Measurements from ENCODE around the gene ANKRD10.

The ANKRD10 gene

GRCh38 chr13:110893571-110893970, 21.3 kb downstream of the ANKRD10 start:
- H3K36me3 ChIP-seq (replicated peaks) = peaks cover 10% of the 10 kb centered on the region
- H3K9me3 ChIP-seq = no peaks in the 10 kb centered on the region
- in situ Hi-C loops (cut with MboI; ENCODE audit: low sequenced_read_pairs) = no loop called here

GRCh38 chr13:110890279-110891165, 24.3 kb downstream of the ANKRD10 start:
- in situ Hi-C loops (cut with MboI; ENCODE audit: low sequenced_read_pairs) = no loop called here
- H3K4me3 ChIP-seq = no peak overlapping the region
- no peaks in the 10 kb centered on the region for H3K9me3 ChIP-seq
- peaks cover 2% of the 10 kb centered on the region for H3K4me1 ChIP-seq
- DNase-seq (ENCODE audit: low spot score in 2 of 2) = no peak
- H3K27me3 ChIP-seq (ENCODE audit: low read depth) = no peaks in the 10 kb centered on the region
- peaks cover 7% of the 10 kb centered on the region for H3K36me3 ChIP-seq (replicated peaks)

More at GRCh38 chr13:110893571-110893970, 21.3 kb downstream of the ANKRD10 start:
- H3K27me3 ChIP-seq (ENCODE audit: low read depth) = no peaks in the 10 kb centered on the region
- H3K4me1 ChIP-seq = no peaks in the 10 kb centered on the region
- H3K4me3 ChIP-seq = no peak overlapping the region
- no peak for DNase-seq (ENCODE audit: low spot score in 2 of 2)

GRCh38 chr13:110888390-110888789, 26.5 kb downstream of the ANKRD10 start:
- DNase-seq (ENCODE audit: low spot score in 2 of 2) = no peak
- H3K4me1 ChIP-seq = peaks cover 19% of the 10 kb centered on the region
- no peak overlapping the region for H3K4me3 ChIP-seq
- H3K27me3 ChIP-seq (ENCODE audit: low read depth) = no peaks in the 10 kb centered on the region
- in situ Hi-C loops (cut with MboI; ENCODE audit: low sequenced_read_pairs) = no loop called here
- H3K36me3 ChIP-seq (replicated peaks) = no peaks in the 10 kb centered on the region; the same call in 1 of the 2 replicates
- no peaks in the 10 kb centered on the region for H3K9me3 ChIP-seq

GRCh38 chr13:110887597-110888333, 27.1 kb downstream of the ANKRD10 start:
- no peaks in the 10 kb centered on the region for H3K9me3 ChIP-seq
- peaks cover 19% of the 10 kb centered on the region for H3K4me1 ChIP-seq
- H3K36me3 ChIP-seq (replicated peaks) = no peaks in the 10 kb centered on the region
- no peaks in the 10 kb centered on the region for H3K27me3 ChIP-seq (ENCODE audit: low read depth)
- no peak overlapping the region for H3K4me3 ChIP-seq
- DNase-seq (ENCODE audit: low spot score in 2 of 2) = no peak
- in situ Hi-C loops (cut with MboI; ENCODE audit: low sequenced_read_pairs) = no loop called here

DNA sequence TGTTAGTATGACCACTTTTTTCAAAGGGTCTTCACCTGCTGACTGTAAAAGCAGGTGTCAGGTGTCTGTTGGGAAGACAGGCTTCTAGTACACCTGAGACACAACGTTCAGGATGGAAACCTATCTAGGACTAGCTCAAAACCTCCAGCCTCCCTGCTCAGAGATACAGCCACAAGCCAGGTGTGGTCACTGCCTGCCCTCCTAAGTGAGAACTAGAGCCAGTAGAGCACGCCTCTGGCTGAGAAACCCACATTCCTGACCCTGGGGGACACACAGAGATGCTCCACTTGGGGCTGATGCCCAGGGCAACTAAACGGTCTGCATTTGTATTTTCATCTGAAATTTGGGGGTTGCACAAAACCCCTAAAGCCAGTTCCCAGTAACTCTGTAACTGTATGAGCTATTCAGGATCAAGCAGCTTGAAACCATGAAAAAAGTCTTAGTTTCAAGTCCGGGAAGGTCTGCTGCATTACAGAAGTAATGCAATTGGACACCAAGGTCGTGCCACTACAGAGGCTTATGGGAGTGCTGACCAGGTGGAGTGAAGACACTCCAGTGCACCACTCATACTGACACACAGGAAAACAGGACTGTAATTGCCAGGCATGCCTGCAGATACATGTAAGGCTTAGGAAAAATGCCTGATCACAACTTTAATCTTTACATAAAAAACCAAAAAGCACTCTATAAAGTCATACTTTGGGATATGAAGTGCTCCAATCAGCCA, 27.8 kb downstream of the ANKRD10 start:
- Histone ChIP-seq H3K4me1 (peaks cover 23% of the 10 kb centered on the region), H3K36me3 (replicated peaks) (no peaks in the 10 kb centered on the region), H3K27me3 (ENCODE audit: low read depth) (no peaks in the 10 kb centered on the region), H3K4me3 (no peak overlapping the region), H3K9me3 (no peaks in the 10 kb centered on the region)
- no peak for DNase-seq (ENCODE audit: low spot score in 2 of 2)
- in situ Hi-C loops (cut with MboI; ENCODE audit: low sequenced_read_pairs) = no loop called here

DNA sequence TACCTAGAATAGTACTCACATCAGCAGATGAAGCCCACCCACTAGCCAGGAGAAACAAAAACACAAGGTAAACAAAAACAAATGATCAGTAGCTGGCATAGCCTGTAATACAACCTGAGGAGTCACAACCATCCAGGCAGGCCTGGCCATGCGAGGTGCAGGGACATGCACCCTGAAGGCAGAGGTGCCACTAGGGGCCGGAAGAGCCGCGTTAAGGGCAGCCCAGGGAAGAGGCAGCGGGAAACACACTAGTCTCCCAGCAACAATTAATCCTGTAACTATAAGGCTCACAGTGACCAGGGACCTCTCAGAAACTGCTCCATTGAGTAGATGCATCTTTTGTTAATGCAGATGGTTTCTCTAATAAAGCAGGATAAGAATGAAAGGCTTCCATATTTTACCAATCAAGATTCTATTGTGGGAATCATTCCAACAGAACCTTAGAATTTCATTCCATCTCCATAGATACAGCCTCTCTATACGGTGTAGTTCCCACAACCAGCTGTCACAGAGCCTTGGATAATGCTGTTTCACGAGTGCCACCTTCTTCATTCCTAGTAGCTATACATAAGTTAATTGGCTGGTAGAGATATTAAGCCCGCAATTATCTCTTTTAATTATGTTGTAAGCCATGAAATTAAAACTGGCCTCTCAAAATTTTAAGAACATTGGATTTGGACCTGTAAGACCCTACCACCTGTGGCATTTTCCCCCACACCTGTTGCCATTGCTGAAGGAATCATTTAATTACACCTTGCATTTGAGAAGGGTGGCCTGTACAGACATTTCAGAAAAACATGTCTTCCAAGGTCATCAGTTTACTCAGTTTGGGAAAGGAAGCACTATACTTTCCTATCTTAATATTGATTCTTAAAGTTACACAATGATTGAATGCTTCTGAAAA, 28.7 kb downstream of the ANKRD10 start:
- no peaks in the 10 kb centered on the region for H3K36me3 ChIP-seq (replicated peaks)
- no peaks in the 10 kb centered on the region for H3K27me3 ChIP-seq (ENCODE audit: low read depth)
- DNase-seq (ENCODE audit: low spot score in 2 of 2) = peak in 1 of 2 experiments; percentile 30
- H3K4me1 ChIP-seq = peaks cover 23% of the 10 kb centered on the region
- H3K4me3 ChIP-seq = no peak overlapping the region
- H3K9me3 ChIP-seq = no peaks in the 10 kb centered on the region
- in situ Hi-C loops (cut with MboI; ENCODE audit: low sequenced_read_pairs) = no loop called here

DNA sequence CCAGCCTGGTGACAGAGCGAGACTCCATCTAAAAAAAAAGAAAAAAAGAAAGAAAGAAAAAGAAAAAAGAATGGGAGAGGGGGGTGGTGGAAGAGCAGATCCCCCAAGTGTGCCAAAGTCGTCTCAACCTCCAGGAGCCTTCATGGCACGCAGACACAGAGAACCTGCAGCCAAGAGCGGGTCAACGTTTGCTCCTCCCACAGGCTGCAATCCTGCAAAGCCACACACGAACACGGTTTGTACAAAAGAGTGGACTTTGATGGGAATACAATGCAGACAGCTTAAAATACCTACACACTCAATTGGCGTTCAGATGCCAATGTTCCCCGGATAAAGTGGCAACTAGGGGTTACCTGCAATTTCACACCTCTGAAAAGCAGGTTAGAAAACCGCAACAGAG, 29.4 kb downstream of the ANKRD10 start:
- in situ Hi-C loops (cut with MboI; ENCODE audit: low sequenced_read_pairs) = no loop called here
- peaks cover 23% of the 10 kb centered on the region for H3K4me1 ChIP-seq
- no peak overlapping the region for H3K4me3 ChIP-seq
- H3K9me3 ChIP-seq = no peaks in the 10 kb centered on the region
- DNase-seq (ENCODE audit: low spot score in 2 of 2) = no peak
- no peaks in the 10 kb centered on the region for H3K27me3 ChIP-seq (ENCODE audit: low read depth)
- no peaks in the 10 kb centered on the region for H3K36me3 ChIP-seq (replicated peaks)

DNA sequence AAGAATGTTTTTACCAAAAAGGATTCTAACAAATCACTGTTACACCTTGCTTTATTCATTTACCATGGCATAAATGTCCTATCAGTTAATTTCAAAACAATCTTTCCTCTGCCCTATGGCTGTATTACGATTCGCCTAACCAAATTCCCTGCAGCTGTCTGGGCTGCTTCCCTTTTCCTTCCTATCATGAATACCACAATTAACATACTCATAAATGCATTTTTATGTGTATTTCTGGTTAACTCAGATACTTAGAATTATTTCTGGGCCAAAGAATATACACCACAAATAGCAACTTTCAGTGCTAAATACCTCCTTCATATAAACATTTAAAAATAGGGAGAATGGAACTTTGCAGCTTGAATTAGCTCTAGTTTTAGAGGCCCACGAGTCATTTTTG, 30.4 kb downstream of the ANKRD10 start:
- H3K36me3 ChIP-seq (replicated peaks) = no peaks in the 10 kb centered on the region
- no peak overlapping the region for H3K4me3 ChIP-seq
- no peak for DNase-seq (ENCODE audit: low spot score in 2 of 2)
- no peaks in the 10 kb centered on the region for H3K27me3 ChIP-seq (ENCODE audit: low read depth)
- peaks cover 23% of the 10 kb centered on the region for H3K4me1 ChIP-seq
- in situ Hi-C loops (cut with MboI; ENCODE audit: low sequenced_read_pairs) = no loop called here
- H3K9me3 ChIP-seq = no peaks in the 10 kb centered on the region

DNA sequence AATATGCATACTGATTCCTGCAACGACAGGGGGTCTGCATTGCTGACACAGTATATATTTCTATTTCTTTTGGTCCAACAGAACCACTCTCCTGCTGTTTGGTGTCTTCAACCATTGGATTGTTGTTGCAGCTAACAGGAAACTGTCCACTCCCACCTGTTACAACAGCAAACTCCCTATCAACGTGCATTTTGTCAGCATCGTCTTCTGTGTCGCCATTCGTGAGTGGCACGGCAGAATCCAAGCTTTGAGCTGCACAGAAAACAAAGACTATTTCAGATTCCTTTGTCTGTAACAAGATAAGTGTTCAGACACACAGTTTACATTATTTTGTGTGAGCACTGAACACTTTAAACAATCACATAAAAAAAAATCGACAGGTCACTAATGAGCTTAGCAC, 31.3 kb downstream of the ANKRD10 start:
- Histone ChIP-seq H3K4me1 (peaks cover 23% of the 10 kb centered on the region), H3K27me3 (ENCODE audit: low read depth) (no peaks in the 10 kb centered on the region), H3K36me3 (replicated peaks) (no peaks in the 10 kb centered on the region), H3K4me3 (no peak overlapping the region), H3K9me3 (no peaks in the 10 kb centered on the region)
- in situ Hi-C loops (cut with MboI; ENCODE audit: low sequenced_read_pairs) = no loop called here
- no peak for DNase-seq (ENCODE audit: low spot score in 2 of 2)

- in situ Hi-C loops (cut with MboI; ENCODE audit: low sequenced_read_pairs) = no loop called here
- no peaks in the 10 kb centered on the region for H3K9me3 ChIP-seq
- H3K36me3 ChIP-seq (replicated peaks) = no peaks in the 10 kb centered on the region
- DNase-seq (ENCODE audit: low spot score in 2 of 2) = no peak
- no peak overlapping the region for H3K4me3 ChIP-seq
- H3K4me1 ChIP-seq = peaks cover 23% of the 10 kb centered on the region
- no peaks in the 10 kb centered on the region for H3K27me3 ChIP-seq (ENCODE audit: low read depth)
These were observed 31.9 kb downstream of the ANKRD10 start for GRCh38 chr13:110882972-110883371.

DNA sequence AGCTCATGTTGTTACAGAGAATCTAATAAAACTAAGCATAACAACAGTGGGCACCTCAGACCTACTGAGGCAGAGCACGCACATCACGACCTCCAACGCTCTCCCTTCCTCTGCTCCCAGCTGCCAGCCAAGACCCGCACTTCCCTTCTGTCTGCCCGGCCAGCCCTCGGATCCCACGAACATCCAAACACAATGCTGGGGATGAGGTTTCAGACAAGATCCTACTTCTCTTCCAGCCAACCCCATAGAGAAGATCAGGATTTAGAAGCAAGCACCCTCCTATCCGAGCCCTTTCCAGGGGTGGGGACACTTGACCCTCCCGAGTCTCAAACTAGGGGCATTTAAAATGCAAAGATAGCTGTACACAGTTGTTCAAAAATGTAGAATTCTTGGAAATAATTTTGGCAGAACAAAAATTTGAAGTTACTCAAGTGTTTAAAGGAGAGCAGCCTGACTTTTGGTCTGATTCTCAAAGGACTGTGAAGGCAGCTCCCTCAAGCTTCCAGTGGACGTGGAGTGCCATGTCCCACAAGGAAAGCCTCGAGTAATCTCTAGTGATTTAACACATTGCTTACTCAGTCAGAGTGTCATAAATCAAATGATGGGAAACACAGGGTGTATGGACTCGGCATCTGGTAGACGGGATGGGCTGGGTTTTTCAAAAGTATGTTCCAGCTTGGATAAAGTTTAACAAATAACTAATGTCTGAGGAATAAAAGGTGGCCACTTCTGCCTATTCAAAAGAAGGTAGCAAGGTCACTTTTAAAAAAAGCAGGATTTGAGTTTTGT, 32.8 kb downstream of the ANKRD10 start:
- no peak for DNase-seq (ENCODE audit: low spot score in 2 of 2)
- Histone ChIP-seq H3K36me3 (replicated peaks) (no peaks in the 10 kb centered on the region), H3K4me1 (peaks cover 23% of the 10 kb centered on the region), H3K27me3 (ENCODE audit: low read depth) (no peaks in the 10 kb centered on the region), H3K4me3 (no peak overlapping the region), H3K9me3 (no peaks in the 10 kb centered on the region)
- in situ Hi-C loops (cut with MboI; ENCODE audit: low sequenced_read_pairs) = no loop called here

GRCh38 chr13:110880627-110881026, 34.2 kb downstream of the ANKRD10 start:
- in situ Hi-C loops (cut with MboI; ENCODE audit: low sequenced_read_pairs) = no loop called here
- Histone ChIP-seq H3K4me3 (no peak overlapping the region), H3K9me3 (no peaks in the 10 kb centered on the region), H3K36me3 (replicated peaks) (no peaks in the 10 kb centered on the region), H3K4me1 (peaks cover 21% of the 10 kb centered on the region), H3K27me3 (ENCODE audit: low read depth) (no peaks in the 10 kb centered on the region)
- DNase-seq (ENCODE audit: low spot score in 2 of 2) = no peak

All from HAP-1 (cell line).